IPS-18c (cell line): ENCODE data around the gene SGCD.

Experiments
- H3K4me3 ChIP-seq: 2 replicates; pipeline ENCODE4 v1.7.0; 2013; ENCODE audit warnings: low read depth, mild to moderate bottlenecking, low read length, moderate library complexity; ENCODE audit not compliant: insufficient read depth
- H3K9me3 ChIP-seq: one replicate; pipeline ENCODE4 v1.6.1; 2013; ENCODE audit warnings: mild to moderate bottlenecking, low read length, moderate library complexity; ENCODE audit not compliant: control insufficient read depth, insufficient read depth

The SGCD gene

GRCh38 chr5:156698323-156698722 lies 371.4 kb downstream of the SGCD start:
- Histone ChIP-seq H3K4me3 (no peak overlapping the region), H3K9me3 (no peaks in the 10 kb centered on the region)

- Histone ChIP-seq H3K9me3 (no peaks in the 10 kb centered on the region), H3K4me3 (no peak overlapping the region)
Measured at GRCh38 chr5:156699147-156699546, 372.2 kb downstream of the SGCD start.

- Histone ChIP-seq H3K9me3 (no peaks in the 10 kb centered on the region), H3K4me3 (no peak overlapping the region)
Measured at GRCh38 chr5:156704139-156704538, 377.2 kb downstream of the SGCD start.

- no peaks in the 10 kb centered on the region for H3K9me3 ChIP-seq
- H3K4me3 ChIP-seq: no peak overlapping the region
Measured at GRCh38 chr5:156706631-156707030, 379.7 kb downstream of the SGCD start.

GRCh38 chr5:156707750-156708149 lies 380.8 kb downstream of the SGCD start:
- Histone ChIP-seq H3K9me3 (no peaks in the 10 kb centered on the region), H3K4me3 (no peak overlapping the region)

- Histone ChIP-seq H3K4me3 (no peak overlapping the region), H3K9me3 (no peaks in the 10 kb centered on the region)
Measured at GRCh38 chr5:156715287-156715686, 388.3 kb downstream of the SGCD start.

- Histone ChIP-seq H3K4me3 (no peak overlapping the region), H3K9me3 (no peaks in the 10 kb centered on the region)
Measured at GRCh38 chr5:156716591-156717380, 389.8 kb downstream of the SGCD start.

GRCh38 chr5:156718985-156719384 lies 392.0 kb downstream of the SGCD start:
- H3K4me3 ChIP-seq: no peak overlapping the region
- H3K9me3 ChIP-seq: no peaks in the 10 kb centered on the region

GRCh38 chr5:156722358-156722757 lies 395.4 kb downstream of the SGCD start:
- H3K9me3 ChIP-seq: no peaks in the 10 kb centered on the region
- H3K4me3 ChIP-seq: no peak overlapping the region

- Histone ChIP-seq H3K9me3 (peaks cover 2% of the 10 kb centered on the region), H3K4me3 (no peak overlapping the region)
Measured at GRCh38 chr5:156735477-156735876, 408.5 kb downstream of the SGCD start.

GRCh38 chr5:156741516-156741915 lies 414.6 kb downstream of the SGCD start:
- no peak overlapping the region for H3K4me3 ChIP-seq

GRCh38 chr5:156753846-156754245 lies 426.9 kb downstream of the SGCD start:
- Histone ChIP-seq H3K4me3 (no peak overlapping the region), H3K9me3 (no peaks in the 10 kb centered on the region)

More at GRCh38 chr5:156741516-156741915, 414.6 kb downstream of the SGCD start:
- peaks cover 2% of the 10 kb centered on the region for H3K9me3 ChIP-seq

GRCh38 chr5:156755421-156756087 lies 428.6 kb downstream of the SGCD start:
- no peaks in the 10 kb centered on the region for H3K9me3 ChIP-seq
- no peak overlapping the region for H3K4me3 ChIP-seq

- Histone ChIP-seq H3K9me3 (no peaks in the 10 kb centered on the region), H3K4me3 (no peak overlapping the region)
Measured at GRCh38 chr5:156758011-156758791, 431.2 kb downstream of the SGCD start.

GRCh38 chr5:156759156-156759555 lies 432.2 kb downstream of the SGCD start:
- Histone ChIP-seq H3K4me3 (no peak overlapping the region), H3K9me3 (no peaks in the 10 kb centered on the region)

GRCh38 chr5:156762771-156763170 lies 435.8 kb downstream of the SGCD start:
- H3K9me3 ChIP-seq: no peaks in the 10 kb centered on the region
- no peak overlapping the region for H3K4me3 ChIP-seq

GRCh38 chr5:156764176-156764971 lies 437.4 kb downstream of the SGCD start:
- Histone ChIP-seq H3K9me3 (no peaks in the 10 kb centered on the region), H3K4me3 (no peak overlapping the region)
